NCI-H345 treated with DMSO at 0.1 percent for 48 hours (cell line): ENCODE measurements around the gene PDXDC1.
"Not testable (repeated sequence)": the region's sequence is repeated elsewhere in the genome, so short reads cannot be mapped to it uniquely, and the experiment has no call there.

Experiments used
- DNase-seq: peaks from one replicate; lab custom pipeline; 2025; ENCODE audit not compliant: unreplicated experiment; lab: John Stamatoyannopoulos, UW

Gene PDXDC1

GRCh38 chr16:15035163-15035729, 60.4 kb downstream of the PDXDC1 start:
- DNase-seq, result no peak

- no peak for DNase-seq
These were observed 62.2 kb downstream of the PDXDC1 start for GRCh38 chr16:15037003-15037402.

GRCh38 chr16:15037745-15038144, 62.9 kb downstream of the PDXDC1 start:
- no peak for DNase-seq

GRCh38 chr16:15038689-15039088, 63.9 kb downstream of the PDXDC1 start:
- no peak for DNase-seq

- DNase-seq, result no peak
These were observed 66.6 kb downstream of the PDXDC1 start for GRCh38 chr16:15041271-15042004.

- no peak for DNase-seq
These were observed 68.5 kb downstream of the PDXDC1 start for GRCh38 chr16:15043344-15043743.

- no peak for DNase-seq
These were observed 69.5 kb downstream of the PDXDC1 start for GRCh38 chr16:15044286-15044685.

GRCh38 chr16:15045270-15045669, 70.4 kb downstream of the PDXDC1 start:
- not testable (repeated sequence) for DNase-seq

GRCh38 chr16:15046692-15047376, 72.0 kb downstream of the PDXDC1 start:
- no peak for DNase-seq

GRCh38 chr16:15049581-15050180, 74.9 kb downstream of the PDXDC1 start:
- no peak for DNase-seq

GRCh38 chr16:15050440-15050839, 75.6 kb downstream of the PDXDC1 start:
- not testable (repeated sequence) for DNase-seq

GRCh38 chr16:15051387-15051951, 76.6 kb downstream of the PDXDC1 start:
- DNase-seq, result no peak

GRCh38 chr16:15052747-15053476, 78.1 kb downstream of the PDXDC1 start:
- no peak for DNase-seq

- no peak for DNase-seq
These were observed 79.1 kb downstream of the PDXDC1 start for GRCh38 chr16:15053904-15054303.

- no peak for DNase-seq
These were observed 79.7 kb downstream of the PDXDC1 start for GRCh38 chr16:15054357-15055140.

- no peak for DNase-seq
These were observed 80.6 kb downstream of the PDXDC1 start for GRCh38 chr16:15055141-15056053.

GRCh38 chr16:15057681-15058417, 83.0 kb downstream of the PDXDC1 start:
- DNase-seq, result no peak

- DNase-seq, result no peak
These were observed 84.5 kb downstream of the PDXDC1 start for GRCh38 chr16:15059324-15059723.
